HG03060 (cell line): ENCODE data around the gene DENND6B.
"Not testable (repeated sequence)": the region's sequence is repeated elsewhere in the genome, so short reads cannot be mapped to it uniquely, and the experiment has no call there.

Experiments
- ATAC-seq: cut with Tn5 transposase; IDR thresholded peaks from one replicate; pipeline ENCODE4 v1.9.1; 2021; ENCODE audit warnings: low read depth, moderate number of reproducible peaks; ENCODE audit not compliant: unreplicated experiment

Gene DENND6B

GRCh38 chr22:50339945-50340879 is 13.4 kb upstream of the DENND6B start:
- ATAC-seq = no peak

GRCh38 chr22:50338860-50339462 is 12.1 kb upstream of the DENND6B start:
- no peak for ATAC-seq

GRCh38 chr22:50338042-50338573 is 11.3 kb upstream of the DENND6B start:
- no peak for ATAC-seq

GRCh38 chr22:50337262-50338041 is 10.6 kb upstream of the DENND6B start:
- ATAC-seq = no peak

GRCh38 chr22:50334433-50334832 is 7.6 kb upstream of the DENND6B start:
- not testable (repeated sequence) for ATAC-seq

GRCh38 chr22:50329236-50329635 is 2.4 kb upstream of the DENND6B start:
- ATAC-seq = no peak

- no peak for ATAC-seq
Measured at GRCh38 chr22:50327711-50328019, 853 bp upstream of the DENND6B start.

- no peak for ATAC-seq
Measured at GRCh38 chr22:50326225-50326955, 422 bp downstream of the DENND6B start.

- no peak for ATAC-seq
Measured at GRCh38 chr22:50325444-50326224, 1.2 kb downstream of the DENND6B start.

GRCh38 chr22:50323900-50324299 is 2.9 kb downstream of the DENND6B start:
- no peak for ATAC-seq

GRCh38 chr22:50322382-50323104 is 4.3 kb downstream of the DENND6B start:
- not testable (repeated sequence) for ATAC-seq

GRCh38 chr22:50320671-50321325 is 6.0 kb downstream of the DENND6B start:
- no peak for ATAC-seq

- ATAC-seq = no peak
Measured at GRCh38 chr22:50320116-50320515, 6.7 kb downstream of the DENND6B start.

GRCh38 chr22:50319503-50319951 is 7.3 kb downstream of the DENND6B start:
- ATAC-seq = no peak

- ATAC-seq = no peak
Measured at GRCh38 chr22:50318698-50319411, 8.0 kb downstream of the DENND6B start.

GRCh38 chr22:50318356-50318697 is 8.5 kb downstream of the DENND6B start:
- ATAC-seq = no peak

- ATAC-seq = no peak
Measured at GRCh38 chr22:50317674-50318073, 9.1 kb downstream of the DENND6B start.

GRCh38 chr22:50317178-50317577 is 9.6 kb downstream of the DENND6B start:
- no peak for ATAC-seq
